GM18498 (cell line): ENCODE measurements around the gene TNXB.
"Not testable (repeated sequence)": the region's sequence is repeated elsewhere in the genome, so short reads cannot be mapped to it uniquely, and the experiment has no call there.

Experiments used
- ATAC-seq: cut with Tn5 transposase; IDR thresholded peaks from one replicate; pipeline ENCODE4 v1.9.1; 2021; ENCODE audit warnings: mild to moderate bottlenecking, moderate library complexity; ENCODE audit not compliant: unreplicated experiment

TNXB gene

DNA sequence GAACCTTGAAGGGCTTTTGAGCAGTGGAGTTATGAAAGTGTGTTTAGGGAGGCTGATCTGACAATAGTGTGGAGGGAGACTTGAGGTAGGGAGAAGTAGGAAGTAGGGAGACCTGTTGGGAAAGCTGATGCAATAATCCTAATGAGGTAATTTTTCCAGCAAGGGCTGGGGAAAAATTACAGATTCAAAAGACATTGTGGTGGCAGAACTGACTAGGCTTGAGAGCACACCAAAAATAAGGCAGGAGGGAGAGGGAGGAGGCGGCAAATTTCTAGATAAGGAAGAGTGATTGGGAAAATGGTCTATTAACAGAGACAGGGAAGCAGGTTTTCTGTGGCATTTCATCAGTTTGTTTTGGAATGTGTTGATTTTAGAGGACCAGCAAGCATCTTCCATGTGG lies 37.1 kb upstream of the TNXB start:
- no peak for ATAC-seq

DNA sequence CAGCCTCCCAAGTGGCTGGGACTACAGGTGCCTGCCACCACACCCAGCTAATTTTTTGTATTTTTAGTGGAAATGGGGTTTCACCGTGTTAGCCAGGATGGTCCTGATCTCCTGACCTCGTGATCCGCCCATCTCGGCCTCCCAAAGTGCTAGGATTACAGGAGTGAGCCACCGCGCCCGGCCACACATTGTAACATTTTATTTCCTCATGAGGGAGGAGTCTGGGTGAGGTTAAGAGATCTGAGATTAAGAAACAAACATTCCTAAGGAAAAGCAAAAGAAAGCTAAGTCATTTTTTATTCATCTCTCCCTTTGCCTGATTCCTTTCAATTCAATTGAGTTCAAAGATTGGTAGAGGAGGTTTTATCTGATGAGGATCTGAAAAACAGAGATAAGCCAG lies 35.1 kb upstream of the TNXB start:
- ATAC-seq = not testable (repeated sequence)

GRCh38 chr6:32140420-32141046 lies 31.4 kb upstream of the TNXB start:
- no peak for ATAC-seq

GRCh38 chr6:32139590-32139989 lies 30.5 kb upstream of the TNXB start:
- no peak for ATAC-seq

GRCh38 chr6:32137454-32137853 lies 28.3 kb upstream of the TNXB start:
- ATAC-seq = no peak

GRCh38 chr6:32133786-32134185 lies 24.6 kb upstream of the TNXB start:
- no peak for ATAC-seq

DNA sequence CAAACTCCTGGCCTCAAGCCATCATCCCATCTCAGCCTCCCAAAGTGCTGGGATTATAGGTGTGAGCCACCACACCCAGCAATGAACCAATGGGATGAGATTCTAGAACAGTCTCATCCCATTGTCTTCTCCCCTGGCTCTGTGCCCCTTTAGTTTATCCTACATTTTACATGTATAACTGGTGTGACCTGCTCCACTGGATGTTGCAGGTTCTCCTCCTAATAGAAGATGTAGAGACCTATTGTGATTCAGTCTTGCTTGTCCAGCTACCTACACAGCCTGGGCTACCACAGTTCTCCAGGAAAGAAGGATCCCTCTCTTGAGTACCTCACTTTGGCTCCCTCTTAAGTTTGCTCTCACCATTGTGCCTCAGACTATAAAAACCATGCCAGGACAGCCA lies 23.0 kb upstream of the TNXB start:
- no peak for ATAC-seq

GRCh38 chr6:32131439-32131948 lies 22.4 kb upstream of the TNXB start:
- no peak for ATAC-seq

- no peak for ATAC-seq
These were observed 20.4 kb upstream of the TNXB start for GRCh38 chr6:32129297-32130088.

- no peak for ATAC-seq
These were observed 19.7 kb upstream of the TNXB start for GRCh38 chr6:32128751-32129296.

GRCh38 chr6:32127717-32128592 lies 18.8 kb upstream of the TNXB start, which contains the start of gene ATF6B:
ATF6B (minus strand) TSS chr6:32128246; CDS start chr6:32128207, 39 bp downstream.
- ATAC-seq = peak; percentile 89

DNA sequence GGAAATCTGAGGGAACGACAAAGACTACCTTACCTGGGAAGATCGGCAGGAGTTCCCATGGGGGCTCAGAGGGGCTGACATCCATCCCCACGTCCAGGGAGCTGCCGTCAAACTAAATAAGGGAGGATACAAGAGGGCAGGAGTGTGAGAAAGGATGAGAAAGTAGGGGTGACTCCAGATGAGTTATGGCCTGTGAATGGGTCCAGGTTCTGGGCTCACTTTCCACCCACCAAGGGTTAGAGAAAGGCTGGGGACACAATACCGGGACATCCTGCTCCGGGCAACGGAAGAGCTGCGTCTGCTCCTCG lies 18.2 kb upstream of the TNXB start:
- ATAC-seq = no peak

- no peak for ATAC-seq
These were observed 17.7 kb upstream of the TNXB start for GRCh38 chr6:32126880-32127279.

GRCh38 chr6:32123681-32124080 lies 14.5 kb upstream of the TNXB start:
- no peak for ATAC-seq

DNA sequence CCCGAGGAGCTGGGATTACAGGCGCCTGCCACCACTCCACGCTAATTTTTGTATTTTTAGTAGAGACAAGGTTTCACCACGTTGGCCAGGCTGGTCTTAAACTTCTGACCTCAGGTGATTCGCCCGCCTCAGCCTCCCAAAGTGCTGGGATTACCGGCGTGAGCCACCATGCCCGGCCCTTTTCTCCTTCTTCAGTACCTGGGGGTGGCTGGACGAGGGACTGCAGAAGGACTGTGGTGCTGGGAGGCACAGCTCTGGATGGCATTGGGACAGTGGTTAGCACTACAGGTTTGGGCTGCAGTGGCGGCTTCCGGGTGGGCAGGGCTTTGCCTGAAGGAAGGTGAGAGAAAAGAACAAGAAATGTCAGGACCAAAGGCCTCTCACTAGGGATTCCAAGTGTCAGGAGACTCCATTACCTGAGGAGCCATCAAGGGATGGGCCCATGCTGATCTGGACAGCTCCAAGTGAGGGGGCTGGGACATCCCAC lies 11.5 kb upstream of the TNXB start:
- ATAC-seq = no peak

DNA sequence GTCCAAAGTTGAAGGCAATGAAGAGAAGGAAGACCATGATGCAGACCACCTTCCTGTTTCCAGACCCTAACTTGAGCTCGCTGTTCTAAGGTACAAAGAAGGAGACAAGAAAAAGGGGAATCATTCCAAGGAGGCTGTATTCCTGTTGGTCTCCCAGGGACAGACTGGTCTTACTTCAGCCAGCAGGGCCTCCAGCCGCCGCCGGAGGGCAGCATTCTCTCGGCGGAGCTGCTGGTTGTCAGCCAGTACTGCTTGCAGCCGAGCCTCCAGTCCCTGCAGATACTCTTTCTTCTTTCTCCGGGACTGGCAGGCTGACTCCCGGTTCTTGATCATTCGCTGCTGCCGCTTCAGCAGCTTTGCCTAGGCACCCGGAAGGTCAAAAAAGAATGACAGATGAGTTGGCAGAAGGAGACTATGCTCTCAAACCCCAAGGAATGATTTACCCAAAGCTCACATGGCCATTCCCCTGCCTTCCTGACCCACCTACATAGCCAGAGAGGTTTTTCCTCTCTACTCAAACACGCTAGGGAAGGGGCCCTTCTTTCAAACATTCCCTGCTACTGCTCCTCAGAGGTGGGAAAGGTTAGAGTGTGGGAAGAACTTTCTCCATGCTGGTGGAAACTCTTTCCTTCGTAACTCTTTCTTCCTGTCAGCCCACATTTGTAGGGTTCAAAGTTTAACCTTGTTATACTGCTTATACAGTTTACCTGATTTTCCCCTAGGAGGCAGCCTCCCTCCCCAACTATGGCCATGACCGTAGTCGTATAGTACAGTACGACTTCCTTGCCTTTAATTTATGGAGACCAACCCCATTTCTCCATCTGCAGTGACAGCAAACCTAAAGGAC lies 9.9 kb upstream of the TNXB start:
- ATAC-seq = no peak

GRCh38 chr6:32117461-32117860 lies 8.3 kb upstream of the TNXB start:
- no peak for ATAC-seq

DNA sequence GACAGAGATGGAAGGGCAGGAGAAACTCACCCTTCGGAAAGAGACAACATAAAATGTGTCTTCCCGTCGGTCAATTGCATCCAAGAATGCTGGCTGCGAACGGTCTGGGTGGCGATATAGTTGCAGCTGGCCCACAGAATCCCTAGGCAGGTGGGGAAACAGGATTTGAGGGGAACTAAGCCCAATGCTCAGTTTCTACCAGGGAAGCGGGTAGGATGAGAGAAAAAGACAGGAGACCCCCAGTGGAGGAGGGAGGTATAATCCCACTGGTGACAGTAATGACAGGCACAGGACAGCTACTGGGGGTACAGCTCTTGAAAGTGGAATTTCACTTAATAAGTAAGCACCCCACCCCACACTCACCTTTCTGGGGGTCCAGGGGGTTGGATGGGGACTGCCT lies 7.5 kb upstream of the TNXB start:
- no peak for ATAC-seq

GRCh38 chr6:32115623-32116022 lies 6.5 kb upstream of the TNXB start:
- no peak for ATAC-seq

DNA sequence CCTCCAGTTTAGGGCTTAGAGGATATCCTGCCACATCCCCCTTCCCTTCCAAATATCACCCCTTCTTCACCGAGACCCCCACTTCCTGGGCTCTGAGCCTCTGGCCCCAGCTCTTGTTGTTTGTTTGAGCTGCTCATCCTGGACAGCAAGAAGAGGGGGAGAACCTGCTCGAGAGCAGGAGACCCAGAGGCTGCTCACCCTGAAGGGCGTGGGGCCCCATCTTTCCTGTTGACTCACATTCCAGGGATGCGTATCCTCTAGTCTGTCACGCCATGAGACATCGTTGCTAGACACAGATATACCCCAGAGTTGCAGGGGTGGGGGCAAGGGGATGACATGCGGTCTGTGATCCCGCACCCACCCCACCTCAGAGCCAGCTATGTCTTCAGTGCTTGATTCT lies 5.7 kb upstream of the TNXB start:
- ATAC-seq = no peak
